Colonic mucosa (tissue), 4 donors: Measurements from ENCODE around the gene FHIT. TPM values are rescaled to one million over a fixed set of nuclear protein-coding genes. Genes with fewer than 3 reads are reported as not detected.

ENCODE experiments used
- DNase-seq: peaks from one replicate; pipeline ENCODE4 v3.0.0-alpha.2; 2020
- H3K27ac ChIP-seq: fragments of 200-600 bp; one replicate; pipeline ENCODE4 v1.8.0; 2021
- H3K27me3 ChIP-seq: fragments of 200-600 bp; one replicate; pipeline ENCODE4 v1.8.0; 2021
- H3K36me3 ChIP-seq: fragments of 200-600 bp; one replicate; pipeline ENCODE4 v1.8.0; 2021
- H3K4me1 ChIP-seq: fragments of 200-600 bp; one replicate; pipeline ENCODE4 v1.8.0; 2021; ENCODE audit warnings: mild to moderate bottlenecking
- H3K4me3 ChIP-seq: fragments of 200-600 bp; one replicate; pipeline ENCODE4 v1.8.0; 2021
- H3K9ac ChIP-seq, 2 donors: one replicate each; pipeline ENCODE4 v1.7.0; 2013; ENCODE audit warnings: control low read depth in 2 of 2, low read depth in 2 of 2, low read length in 2 of 2
- H3K9me3 ChIP-seq: fragments of 200-600 bp; one replicate; pipeline ENCODE4 v1.8.0; 2021
- CTCF ChIP-seq: fragments of 200-600 bp; IDR thresholded peaks from one replicate; pipeline ENCODE4 v1.8.0; 2022; ENCODE audit warnings: antibody characterized with exemption, mild to moderate bottlenecking
- intact Hi-C: fragments of 100-400 bp; cut with DNase I; formaldehyde crosslinking; loops from one replicate; pipeline ENCODE4 v1.14.1; 2022
- total RNA-seq, 2 donors: library from RNA; stranded (reverse); fragmentation: NEBNext Ultra II Directional in 1 of 2; extraction: Animal tissue kit (Norgen Biotek cat#: 25700) in 1 of 2; gene quantifications; one replicate each; pipeline ENCODE4 v1.2.1, GENCODE V29; 2021
- donor health status: healthy.
- donor health status: DM: no; HTN: no; CAD: no.
- donor health status: DM: no; HTN: no; CAD: no.

Gene FHIT
- total RNA-seq, 2 donors from 2014 or later, result 7.7 to 9.4 TPM

- no peak overlapping the region for H3K9ac ChIP-seq
- H3K27ac ChIP-seq, result no peak overlapping the region
- no peak for DNase-seq
- intact Hi-C loops, result no loop called here
- no peaks in the 10 kb centered on the region for H3K4me1 ChIP-seq
- no peaks in the 10 kb centered on the region for H3K27me3 ChIP-seq
- TF ChIP-seq CTCF, result no peak
- H3K9me3 ChIP-seq, result no peaks in the 10 kb centered on the region
- no peak overlapping the region for H3K4me3 ChIP-seq
- no peaks in the 10 kb centered on the region for H3K36me3 ChIP-seq
These were observed 475.3 kb downstream of the FHIT start for GRCh38 chr3:60775985-60776384.

GRCh38 chr3:60774617-60775016 lies 476.6 kb downstream of the FHIT start:
- Histone ChIP-seq H3K9ac (no peak overlapping the region), H3K27ac (no peak overlapping the region), H3K27me3 (no peaks in the 10 kb centered on the region), H3K4me3 (no peak overlapping the region), H3K36me3 (no peaks in the 10 kb centered on the region), H3K9me3 (no peaks in the 10 kb centered on the region), H3K4me1 (no peaks in the 10 kb centered on the region)
- no peak for DNase-seq
- intact Hi-C loops, result no loop called here
- TF ChIP-seq CTCF, result no peak

GRCh38 chr3:60772584-60772983 lies 478.7 kb downstream of the FHIT start:
- intact Hi-C loops, result no loop called here
- Histone ChIP-seq H3K27me3 (no peaks in the 10 kb centered on the region), H3K9ac (no peak overlapping the region), H3K36me3 (no peaks in the 10 kb centered on the region), H3K9me3 (no peaks in the 10 kb centered on the region), H3K4me1 (no peaks in the 10 kb centered on the region), H3K4me3 (no peak overlapping the region), H3K27ac (no peak overlapping the region)
- TF ChIP-seq CTCF, result no peak
- no peak for DNase-seq

- H3K27ac ChIP-seq, result no peak overlapping the region
- TF ChIP-seq CTCF, result no peak
- no peak overlapping the region for H3K4me3 ChIP-seq
- no peak overlapping the region for H3K9ac ChIP-seq
- no peaks in the 10 kb centered on the region for H3K36me3 ChIP-seq
- DNase-seq, result no peak
- no peaks in the 10 kb centered on the region for H3K4me1 ChIP-seq
- intact Hi-C loops, result no loop called here
- H3K27me3 ChIP-seq, result no peaks in the 10 kb centered on the region
- no peaks in the 10 kb centered on the region for H3K9me3 ChIP-seq
These were observed 479.5 kb downstream of the FHIT start for GRCh38 chr3:60771766-60772165.

- Histone ChIP-seq H3K9ac (no peak overlapping the region), H3K36me3 (no peaks in the 10 kb centered on the region), H3K4me3 (no peak overlapping the region), H3K4me1 (no peaks in the 10 kb centered on the region), H3K27me3 (no peaks in the 10 kb centered on the region), H3K9me3 (no peaks in the 10 kb centered on the region), H3K27ac (no peak overlapping the region)
- DNase-seq, result no peak
- no peak for TF ChIP-seq CTCF
- intact Hi-C loops, result no loop called here
These were observed 480.7 kb downstream of the FHIT start for GRCh38 chr3:60770532-60770931.

GRCh38 chr3:60767536-60767935 lies 483.7 kb downstream of the FHIT start:
- H3K9ac ChIP-seq, result no peak overlapping the region

More at GRCh38 chr3:60767536-60767935, 483.7 kb downstream of the FHIT start:
- H3K36me3 ChIP-seq, result no peaks in the 10 kb centered on the region
- intact Hi-C loops, result no loop called here
- no peak overlapping the region for H3K4me3 ChIP-seq
- no peak for TF ChIP-seq CTCF
- no peaks in the 10 kb centered on the region for H3K9me3 ChIP-seq
- H3K27ac ChIP-seq, result no peak overlapping the region
- DNase-seq, result no peak
- no peaks in the 10 kb centered on the region for H3K27me3 ChIP-seq
- H3K4me1 ChIP-seq, result no peaks in the 10 kb centered on the region
